GM20431 (cell line): ENCODE results near the gene MXI1.
"Not testable (repeated sequence)": the region's sequence is repeated elsewhere in the genome, so short reads cannot be mapped to it uniquely, and the experiment has no call there.

Experiments used
- in situ Hi-C: fragments of 300-500 bp; cut with MseI, MboI; formaldehyde crosslinking; loops from one replicate; pipeline ENCODE4 v1.15.0; 2020; ENCODE audit warnings: low sequenced_read_pairs; ENCODE audit not compliant: unreplicated experiment

Gene MXI1

DNA sequence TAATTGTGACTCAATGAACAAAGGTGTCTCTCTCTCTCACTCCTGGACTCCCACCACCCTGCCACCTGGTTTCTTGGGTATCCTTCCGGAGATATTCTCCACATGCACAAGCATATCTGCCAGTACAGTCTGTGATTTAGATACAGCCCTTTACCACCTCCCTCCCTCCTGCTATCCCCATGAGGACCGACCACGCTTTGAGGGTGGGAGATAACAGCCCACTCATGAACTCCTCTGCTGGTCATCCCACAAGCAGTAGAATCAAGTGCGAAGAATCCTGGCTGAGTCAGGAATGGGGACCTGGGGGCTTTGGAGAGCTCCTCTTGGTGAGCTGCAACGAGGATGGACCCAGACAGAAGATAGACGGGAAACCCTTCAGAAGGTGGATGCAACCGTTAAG lies 28.2 kb upstream of the MXI1 start:
- in situ Hi-C loops: no loop called here

DNA sequence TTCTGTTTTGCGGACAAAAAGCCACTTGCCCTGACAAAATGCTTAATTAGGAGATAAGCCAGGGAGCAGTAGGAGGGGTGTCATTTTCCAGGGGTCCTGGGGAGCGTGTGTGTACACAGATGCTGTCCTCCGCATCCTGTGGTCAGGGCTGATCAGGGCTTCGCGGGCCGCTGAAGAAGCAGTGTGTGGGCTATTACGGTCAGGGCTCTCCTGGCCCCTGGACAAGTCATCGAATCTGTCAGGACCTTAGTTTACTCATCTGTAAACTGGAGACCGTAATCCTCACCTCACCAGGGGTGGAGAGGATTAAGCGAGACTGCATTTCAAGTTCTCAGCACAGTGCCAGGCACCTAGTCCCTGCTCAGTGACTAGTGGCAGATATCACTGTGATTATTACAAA lies 26.0 kb upstream of the MXI1 start:
- in situ Hi-C loops: no loop called here

DNA sequence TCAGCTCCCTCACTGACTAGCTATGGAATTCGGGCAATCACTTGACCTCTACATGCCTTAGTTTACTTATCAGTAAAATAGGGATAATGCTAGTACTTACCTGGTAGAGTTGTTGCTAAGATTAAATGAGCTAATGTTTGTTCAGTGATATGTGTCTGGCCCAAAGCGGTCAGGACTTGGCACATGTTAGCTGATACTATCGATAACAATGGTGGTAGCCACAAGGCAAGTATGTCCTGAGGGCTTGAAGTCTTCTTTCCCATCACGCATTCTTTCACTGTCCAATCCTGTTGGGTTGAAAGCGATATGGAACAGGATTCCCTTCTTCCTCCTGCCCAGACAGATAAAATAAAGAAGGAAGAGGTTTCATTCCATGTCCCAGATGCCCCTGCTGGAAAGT lies 25.5 kb upstream of the MXI1 start:
- in situ Hi-C loops: no loop called here

DNA sequence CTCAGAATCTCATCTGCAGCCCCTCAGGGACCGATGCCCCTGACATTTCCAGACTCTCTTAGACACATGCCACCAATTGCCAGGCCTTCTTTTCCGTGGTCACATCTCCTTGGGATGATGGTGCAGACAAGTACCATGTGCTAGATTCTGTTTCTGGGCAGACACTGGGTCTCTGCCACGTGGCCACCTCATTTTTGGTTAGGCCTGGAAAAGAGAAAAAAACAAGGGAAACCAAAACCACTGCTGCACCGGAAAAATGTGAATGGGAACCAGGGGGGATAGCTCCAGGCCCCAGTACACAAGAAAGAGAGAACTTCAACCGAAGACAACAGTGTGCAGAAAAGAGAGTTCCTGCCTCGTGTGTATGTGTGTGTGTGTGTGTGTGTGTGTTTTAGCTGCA lies 23.0 kb upstream of the MXI1 start:
- in situ Hi-C loops: no loop called here

DNA sequence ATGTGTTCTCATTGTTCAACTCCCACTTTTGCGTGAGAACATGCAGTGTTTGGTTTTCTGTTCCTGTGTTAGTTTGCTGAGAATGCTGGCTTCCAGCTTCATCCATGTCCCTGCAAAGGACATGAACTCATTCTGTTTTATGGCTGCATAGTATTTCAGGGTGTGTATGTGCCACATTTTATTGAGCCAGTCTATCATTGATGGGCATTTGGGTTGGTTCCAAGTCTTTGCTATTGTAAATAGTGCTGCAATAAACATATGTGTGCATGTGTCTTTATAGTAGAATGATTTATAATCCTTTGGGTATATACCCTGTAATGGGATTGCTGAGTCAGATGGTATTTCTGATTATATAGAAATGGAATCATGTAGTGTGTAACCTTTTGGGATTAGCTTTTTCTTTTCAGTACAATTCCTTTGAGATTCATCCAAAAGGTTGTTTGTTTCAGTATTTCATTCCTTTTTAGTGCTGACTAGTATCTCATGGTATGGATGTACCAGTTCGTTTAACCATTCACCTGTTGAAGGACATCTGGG lies 21.7 kb upstream of the MXI1 start:
- in situ Hi-C loops: not testable (repeated sequence)

DNA sequence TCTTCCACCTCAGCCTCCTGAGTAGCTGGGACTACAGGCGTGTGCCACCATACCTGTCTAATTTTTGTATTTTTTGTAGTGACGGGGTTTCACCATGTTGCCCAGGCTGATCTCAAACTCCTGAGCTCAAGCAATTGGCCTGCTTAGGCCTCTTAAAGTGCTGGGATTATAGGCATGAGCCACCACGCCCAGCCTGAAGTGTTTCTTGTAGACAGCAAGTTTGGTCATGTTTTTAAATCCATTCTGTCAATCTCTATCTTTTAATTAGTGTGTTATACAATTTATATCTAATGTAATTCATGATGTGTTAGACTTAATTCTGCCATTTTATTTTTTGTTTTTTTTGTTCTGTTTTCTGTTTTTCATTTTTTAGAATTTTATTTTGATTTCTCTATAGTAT lies 17.2 kb upstream of the MXI1 start:
- in situ Hi-C loops: no loop called here

DNA sequence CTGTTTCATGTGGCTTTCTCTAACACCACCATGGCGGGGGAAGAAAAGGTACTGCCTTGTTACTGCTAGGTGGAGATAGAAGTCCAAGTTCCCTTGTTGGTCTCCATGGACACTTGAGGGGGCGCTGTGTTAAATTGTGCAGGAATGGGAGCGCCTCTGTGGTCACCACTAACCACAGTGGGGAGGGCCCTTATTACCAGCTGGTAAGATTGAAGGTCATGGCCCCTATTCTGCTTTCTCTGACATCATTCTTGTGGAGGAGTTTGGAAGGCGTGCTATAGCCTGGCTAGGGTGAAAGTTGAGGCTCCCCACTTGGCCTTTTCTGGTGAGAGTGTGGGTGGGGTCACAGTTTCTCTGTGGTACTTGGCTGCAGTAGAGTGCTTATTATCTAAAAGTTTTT lies 14.9 kb upstream of the MXI1 start:
- in situ Hi-C loops: no loop called here

DNA sequence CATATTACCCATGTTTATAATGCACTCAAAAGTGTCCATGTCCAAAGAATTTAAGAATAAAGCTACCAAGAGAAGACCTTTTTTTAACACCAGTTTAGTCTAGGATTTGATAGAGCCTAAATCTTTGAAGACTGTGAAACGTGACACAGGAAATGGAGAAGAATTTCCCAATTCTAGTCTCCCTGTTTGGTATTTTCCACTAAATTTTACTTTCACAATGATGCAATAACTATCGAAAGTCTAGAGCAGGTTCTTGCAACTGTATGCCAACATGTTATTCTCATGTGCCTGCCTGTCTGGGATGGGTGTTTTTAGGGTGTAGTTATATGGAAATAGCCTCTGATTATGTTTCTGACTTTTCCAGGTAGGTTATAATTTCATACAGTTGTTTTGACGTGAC lies 6.9 kb upstream of the MXI1 start:
- in situ Hi-C loops: no loop called here

DNA sequence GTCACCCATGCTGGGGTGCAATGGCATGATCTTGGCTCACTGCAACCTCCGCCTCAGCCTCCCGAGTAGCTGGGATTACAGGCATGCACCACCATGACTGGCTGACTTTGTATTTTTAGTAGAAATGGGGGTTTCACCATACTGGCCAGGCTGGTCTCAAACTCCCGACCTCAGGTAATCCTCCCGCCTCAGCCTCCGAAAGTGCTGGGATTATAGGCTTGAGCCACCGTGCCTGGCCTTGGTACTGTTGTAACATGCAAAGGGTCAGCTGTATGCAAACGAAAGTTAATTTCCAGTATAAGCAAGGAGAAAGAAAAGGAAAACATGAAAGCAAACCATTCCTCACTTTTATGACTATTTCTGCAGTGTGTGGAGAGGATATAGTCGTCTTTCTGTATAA lies 6.4 kb upstream of the MXI1 start:
- in situ Hi-C loops: not testable (repeated sequence)

DNA sequence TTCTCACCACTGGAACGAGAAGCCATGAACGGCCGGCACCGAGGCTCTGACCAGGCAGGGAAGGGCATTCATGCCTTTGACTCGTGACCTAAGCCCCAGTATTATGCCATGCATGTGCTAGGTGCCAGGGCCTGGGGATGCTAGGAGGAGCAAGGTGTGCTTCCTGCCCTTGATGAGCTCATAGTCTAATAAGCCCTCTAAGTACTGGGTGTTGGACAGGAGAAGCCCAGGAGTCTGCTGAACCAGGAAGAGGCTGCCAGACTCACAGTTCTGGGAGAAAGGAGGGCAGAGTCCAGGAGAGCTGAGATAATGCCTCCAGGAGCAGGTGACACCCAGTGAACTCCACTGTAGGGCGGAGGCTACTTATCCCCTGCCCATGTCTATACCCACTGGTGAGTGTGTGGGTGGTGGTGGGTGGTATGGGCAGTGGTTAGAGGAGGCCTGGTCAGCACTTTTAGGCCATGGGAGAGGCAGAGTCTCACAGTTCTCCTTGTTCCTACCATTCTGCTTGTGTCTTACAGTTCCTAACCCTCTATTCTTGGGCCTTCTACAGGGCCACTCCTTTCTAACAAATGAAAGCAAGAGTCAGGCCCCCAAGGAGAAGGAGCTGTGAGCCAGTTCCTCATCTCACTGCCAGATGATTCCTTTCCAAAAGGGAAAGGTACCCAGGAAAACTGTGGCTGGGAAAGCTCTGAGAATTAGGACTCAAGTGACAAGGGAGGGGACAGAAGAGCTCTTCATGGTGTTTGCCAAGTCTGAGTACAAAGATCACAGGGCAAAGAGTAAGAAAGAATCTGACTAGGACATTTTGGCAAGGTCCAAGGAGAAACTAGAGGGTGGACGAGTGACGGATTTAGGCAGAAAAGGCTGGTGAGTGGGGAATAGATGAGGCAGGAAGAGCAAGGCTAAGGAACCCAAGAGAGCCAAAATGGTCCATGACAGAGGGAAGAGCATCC lies 3.6 kb upstream of the MXI1 start:
- in situ Hi-C loops: no loop called here

DNA sequence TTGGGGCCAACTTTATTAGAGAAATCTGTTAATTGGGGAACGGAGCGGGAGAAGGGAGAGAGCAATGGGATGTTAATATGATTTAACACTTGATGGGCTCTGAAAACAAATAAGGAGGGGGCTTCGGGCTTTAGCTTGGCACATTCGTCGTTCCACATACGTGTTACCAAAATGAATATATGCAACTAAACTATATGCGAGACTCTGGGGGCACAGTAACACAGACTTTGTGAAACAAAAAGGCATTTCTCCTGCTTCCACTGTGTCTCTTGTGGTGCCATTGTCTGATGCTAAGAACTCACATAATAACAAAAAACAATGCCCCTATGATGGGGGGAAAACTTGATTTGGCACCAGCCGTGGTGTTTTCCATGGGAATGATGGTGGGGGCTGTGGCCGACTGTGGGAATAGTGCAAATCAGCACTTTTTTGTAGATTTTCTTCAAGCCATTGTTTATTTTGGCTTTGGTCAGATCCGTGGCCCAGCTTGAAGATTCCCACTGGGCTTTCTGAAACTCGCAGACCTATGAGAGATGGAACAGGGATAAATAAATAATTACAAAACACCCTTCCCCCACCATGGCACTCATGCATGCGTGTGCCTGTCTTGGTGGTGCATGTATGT lies 2.2 kb upstream of the MXI1 start:
- in situ Hi-C loops: no loop called here

DNA sequence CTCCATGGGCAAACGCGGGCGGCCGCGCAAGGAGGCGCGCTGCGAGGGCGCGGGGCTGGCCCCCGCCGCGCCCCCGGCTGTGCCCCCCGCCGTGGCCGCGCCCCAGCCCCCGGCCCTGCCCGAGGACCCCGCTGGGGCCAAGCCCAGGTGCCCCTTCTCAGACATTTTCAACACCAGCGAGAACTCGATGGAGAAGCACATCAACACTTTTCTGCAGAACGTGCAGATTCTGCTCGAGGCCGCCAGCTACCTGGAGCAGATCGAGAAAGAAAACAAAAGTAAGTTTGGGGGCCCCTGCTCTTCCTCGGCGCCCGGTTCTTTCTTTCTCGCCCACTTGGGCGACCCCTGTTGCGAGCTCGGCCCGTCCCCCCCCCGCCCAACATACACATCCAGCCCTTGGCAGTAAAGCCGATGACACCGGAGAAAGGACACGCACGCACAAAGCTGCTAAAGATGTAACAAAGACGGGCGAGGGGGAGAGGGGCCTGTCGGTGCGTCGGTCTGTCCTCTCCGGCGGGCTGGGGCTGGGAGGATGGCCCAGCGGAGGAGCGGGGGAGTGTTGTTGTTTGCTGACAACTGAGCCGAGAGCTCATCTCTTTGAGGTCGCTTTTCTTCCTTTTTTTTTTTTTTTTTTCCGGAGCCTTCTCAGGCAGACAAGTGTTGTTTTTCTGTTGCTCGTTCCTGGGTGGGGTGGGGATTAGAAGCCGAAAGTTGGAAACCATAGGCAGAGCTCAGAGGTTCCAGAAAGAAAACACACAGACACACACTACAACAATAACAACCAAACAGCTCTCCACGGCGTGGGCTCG lies 604 bp downstream of the MXI1 start:
- in situ Hi-C loops: no loop called here

DNA sequence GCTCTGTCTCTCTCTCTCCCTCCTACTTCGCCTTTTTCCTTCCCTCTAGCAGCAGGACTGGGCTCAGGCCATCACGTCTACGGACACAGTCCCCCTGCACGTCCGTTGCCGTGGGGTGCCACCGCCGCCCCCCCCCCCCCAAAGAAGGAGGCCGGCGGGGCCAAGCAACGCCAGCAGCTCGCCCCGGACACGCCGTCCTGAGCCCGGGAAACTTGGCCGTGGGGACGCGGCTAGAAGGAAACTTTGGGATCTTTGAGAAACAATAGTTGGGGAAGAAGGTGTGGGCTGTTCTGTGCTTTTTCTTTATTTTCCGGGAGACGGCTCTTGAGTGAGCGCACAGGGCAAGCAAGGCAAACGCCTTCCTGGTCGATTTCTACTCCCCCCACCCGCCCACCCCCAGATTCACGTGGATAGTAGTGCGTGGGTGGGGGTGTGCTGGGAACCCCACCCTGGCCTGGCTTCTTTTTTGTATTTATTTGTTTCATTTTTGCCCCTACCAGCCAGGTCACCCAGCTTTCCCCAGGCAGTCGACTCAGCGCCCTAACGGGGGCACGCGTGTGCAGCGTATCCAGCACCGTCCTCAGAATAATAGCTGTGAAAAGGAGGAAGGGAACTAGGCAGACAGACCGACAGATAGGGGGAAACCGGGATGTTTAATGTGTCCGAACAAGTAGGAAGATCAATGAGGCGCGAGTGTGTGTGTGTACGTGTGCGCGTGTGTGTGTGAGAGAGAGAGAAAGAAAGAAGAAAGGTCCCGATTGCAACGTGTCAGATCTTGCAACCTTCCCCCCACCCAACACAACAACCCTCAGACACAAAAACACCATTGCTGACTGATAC lies 1.4 kb downstream of the MXI1 start:
- in situ Hi-C loops: no loop called here

DNA sequence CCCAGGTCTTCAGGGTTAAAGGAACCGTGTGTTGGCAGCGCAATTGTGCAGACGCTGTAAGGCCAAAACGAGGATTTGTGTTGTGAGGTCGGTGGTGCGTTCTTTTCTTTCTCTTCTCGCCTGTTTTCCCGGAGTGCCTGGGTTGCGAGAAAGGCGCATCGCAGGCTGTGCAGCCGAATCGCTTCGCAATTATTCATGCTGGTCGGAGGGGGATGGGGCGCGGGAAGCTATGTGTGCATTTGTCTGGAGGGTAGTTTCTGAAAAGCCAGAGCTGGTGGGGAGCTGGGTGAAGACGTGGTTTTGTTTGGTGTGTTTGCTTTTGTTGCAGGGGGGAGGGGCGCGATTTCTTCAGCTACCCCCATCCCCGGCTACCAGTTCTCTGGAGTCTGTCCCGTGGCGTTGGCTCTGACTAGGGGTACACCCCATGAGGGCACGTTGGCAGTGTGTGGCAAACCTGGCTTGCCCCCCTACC lies 2.1 kb downstream of the MXI1 start:
- in situ Hi-C loops: no loop called here

DNA sequence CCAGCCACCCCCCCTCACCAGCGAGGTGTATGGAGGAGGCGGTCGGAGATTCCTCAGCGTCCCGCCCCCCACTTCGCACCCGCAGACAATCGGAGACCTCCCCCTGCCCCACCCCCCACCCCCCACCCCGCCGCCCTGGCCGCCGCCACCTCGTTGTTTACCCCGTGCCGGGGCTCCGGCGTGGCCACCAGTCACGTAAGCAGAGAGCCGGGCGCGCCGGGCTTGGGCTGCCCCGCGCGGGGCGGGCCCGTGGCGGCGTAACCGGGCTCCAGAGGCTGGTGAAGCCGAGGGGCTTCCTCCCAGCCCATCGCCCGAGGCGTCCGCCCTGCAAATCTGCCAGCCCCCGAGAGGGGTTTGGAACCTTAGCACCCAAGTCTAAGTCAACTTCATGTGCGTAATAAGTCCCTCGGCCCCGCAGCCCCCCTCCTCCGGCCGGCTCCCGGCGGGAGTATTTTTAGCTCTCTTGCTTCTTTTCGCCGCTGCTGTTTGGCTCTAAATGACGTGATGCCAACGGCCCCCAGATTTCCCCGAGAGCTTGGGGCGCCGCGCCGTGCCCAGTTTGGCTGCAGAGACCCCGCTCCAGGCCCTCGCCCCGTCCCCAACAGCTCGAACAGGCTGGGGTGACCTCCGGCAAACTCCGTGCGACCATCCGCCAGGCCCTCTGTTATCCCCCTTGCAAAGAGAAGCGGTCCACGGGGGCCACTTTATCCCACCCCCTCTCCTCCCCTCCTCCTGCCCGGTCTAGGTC lies 2.7 kb downstream of the MXI1 start:
- in situ Hi-C loops: no loop called here

DNA sequence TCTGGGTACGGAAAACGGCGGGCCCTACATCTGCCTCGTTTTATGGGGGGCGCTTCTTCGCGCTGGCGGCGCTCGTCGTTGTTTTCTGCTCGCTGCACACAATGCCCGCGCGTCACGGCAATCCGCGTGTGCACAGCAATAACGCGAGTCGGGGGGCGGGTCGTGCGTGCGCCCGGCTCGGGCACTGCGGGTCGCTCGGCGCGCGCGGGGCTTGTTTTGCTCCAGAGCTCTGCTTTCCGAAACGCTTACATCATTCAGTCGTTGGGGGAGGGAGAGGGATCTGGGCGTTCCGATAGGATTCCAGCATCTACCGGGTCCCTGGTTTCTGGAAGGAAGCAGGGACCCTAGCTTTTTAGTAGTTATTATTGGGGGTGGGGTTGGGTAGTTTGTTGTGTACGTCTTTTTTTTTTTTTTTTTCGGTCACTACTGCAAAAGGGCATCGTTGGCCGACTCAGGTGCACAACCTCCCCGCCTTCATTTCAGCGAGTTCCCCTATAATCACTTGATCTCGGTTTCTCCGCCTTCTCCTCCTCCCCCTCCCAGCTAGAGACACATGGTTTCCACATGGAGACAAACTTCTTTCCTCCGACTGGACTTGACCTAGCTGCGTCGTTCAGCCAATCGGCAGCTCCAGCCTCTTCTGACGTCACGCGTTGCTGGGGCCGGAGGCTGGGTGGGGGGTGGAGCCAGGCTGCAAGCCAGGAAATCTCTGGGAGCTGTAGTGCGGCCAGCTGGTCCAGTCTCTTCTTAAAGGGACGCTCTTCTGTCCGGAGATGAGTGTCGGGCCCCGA lies 3.5 kb downstream of the MXI1 start:
- in situ Hi-C loops: no loop called here

DNA sequence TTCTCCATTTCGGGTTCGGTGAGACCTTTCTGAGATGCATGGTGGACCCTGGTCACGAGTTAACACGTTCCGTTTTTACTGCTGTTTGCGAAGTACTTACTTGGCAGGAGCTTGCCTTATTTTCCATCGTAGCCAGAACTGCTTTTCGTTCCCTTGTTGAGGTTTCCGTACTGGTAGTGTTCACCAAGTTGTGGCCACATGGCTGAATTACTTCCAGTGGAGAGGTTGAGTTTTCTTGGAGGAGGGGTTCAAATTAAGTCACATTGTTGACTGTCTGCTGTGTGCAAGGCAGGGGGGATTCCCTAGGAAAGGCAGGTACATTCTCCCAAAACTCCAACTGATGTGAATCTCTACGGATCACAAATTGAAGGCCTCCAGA lies 4.0 kb downstream of the MXI1 start:
- in situ Hi-C loops: no loop called here
